ENCODE results near the gene ST6GALNAC3. TPM values are rescaled to one million over a fixed set of nuclear protein-coding genes. Genes with fewer than 3 reads are reported as not detected.
"Not testable (repeated sequence)": the region's sequence is repeated elsewhere in the genome, so short reads cannot be mapped to it uniquely, and the experiment has no call there.

The ST6GALNAC3 gene
- total RNA-seq, 1 donor from 2014 or later = 4.7 TPM

DNA sequence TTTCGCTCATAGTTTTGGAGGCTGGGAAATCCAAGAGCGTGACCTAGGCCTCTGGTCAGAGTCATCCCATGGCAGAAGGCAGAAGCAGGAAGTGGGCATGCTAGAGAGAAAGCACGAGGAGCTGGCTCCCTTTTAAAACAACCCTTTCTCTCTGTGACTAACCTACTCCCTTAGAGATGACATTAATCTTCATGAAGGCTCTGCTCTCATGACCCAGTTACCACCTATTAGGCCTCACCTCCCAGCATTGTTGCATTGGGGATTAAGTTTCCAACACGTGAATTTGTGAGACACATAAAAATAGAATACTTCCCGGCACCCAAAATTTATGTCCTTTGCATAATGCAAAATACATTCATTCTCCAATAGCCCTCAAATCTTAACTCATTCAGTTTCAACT lies 569.6 kb downstream of the ST6GALNAC3 start:
- Mint-ChIP-seq H3K4me1 (ENCODE audit: low read depth) (peaks cover 2% of the 10 kb centered on the region), H3K9me3 (ENCODE audit: low read depth) (peaks cover 13% of the 10 kb centered on the region), H3K36me3 (ENCODE audit: low read depth) (peaks cover 5% of the 10 kb centered on the region), H3K27ac (ENCODE audit: unreplicated experiment) (no peak overlapping the region), H3K4me3 (ENCODE audit: unreplicated experiment) (no peak overlapping the region), H3K27me3 (ENCODE audit: low read depth) (peaks cover 25% of the 10 kb centered on the region)
- DNase-seq (ENCODE audit: low spot score) = no peak
- TF ChIP-seq, protein P1, sequence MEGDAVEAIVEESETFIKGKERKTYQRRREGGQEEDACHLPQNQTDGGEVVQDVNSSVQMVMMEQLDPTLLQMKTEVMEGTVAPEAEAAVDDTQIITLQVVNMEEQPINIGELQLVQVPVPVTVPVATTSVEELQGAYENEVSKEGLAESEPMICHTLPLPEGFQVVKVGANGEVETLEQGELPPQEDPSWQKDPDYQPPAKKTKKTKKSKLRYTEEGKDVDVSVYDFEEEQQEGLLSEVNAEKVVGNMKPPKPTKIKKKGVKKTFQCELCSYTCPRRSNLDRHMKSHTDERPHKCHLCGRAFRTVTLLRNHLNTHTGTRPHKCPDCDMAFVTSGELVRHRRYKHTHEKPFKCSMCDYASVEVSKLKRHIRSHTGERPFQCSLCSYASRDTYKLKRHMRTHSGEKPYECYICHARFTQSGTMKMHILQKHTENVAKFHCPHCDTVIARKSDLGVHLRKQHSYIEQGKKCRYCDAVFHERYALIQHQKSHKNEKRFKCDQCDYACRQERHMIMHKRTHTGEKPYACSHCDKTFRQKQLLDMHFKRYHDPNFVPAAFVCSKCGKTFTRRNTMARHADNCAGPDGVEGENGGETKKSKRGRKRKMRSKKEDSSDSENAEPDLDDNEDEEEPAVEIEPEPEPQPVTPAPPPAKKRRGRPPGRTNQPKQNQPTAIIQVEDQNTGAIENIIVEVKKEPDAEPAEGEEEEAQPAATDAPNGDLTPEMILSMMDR (IDR thresholded peaks at IDR 0.05) = no peak

DNA sequence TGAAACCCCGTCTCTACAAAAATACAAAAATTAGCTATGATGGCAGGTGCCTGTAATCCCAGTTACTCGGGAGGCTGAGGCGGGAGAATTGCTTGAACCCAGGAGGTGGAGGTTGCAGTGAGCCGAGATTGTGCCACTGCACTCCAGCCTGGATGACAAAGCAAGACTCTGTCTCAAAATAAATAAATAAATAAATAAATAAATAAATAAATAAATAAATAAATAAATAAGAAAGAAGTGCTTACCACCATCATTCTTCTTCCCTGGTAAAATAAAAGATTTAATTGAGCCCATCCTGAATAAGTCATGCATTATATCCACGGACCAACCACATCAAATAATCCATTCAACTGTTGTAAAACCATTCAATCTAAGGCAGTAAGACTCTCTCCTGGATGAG lies 578.3 kb downstream of the ST6GALNAC3 start:
- not testable (repeated sequence) for H3K36me3 Mint-ChIP-seq (ENCODE audit: low read depth); H3K4me3 Mint-ChIP-seq (ENCODE audit: unreplicated experiment); H3K27ac Mint-ChIP-seq (ENCODE audit: unreplicated experiment); DNase-seq (ENCODE audit: low spot score); H3K4me1 Mint-ChIP-seq (ENCODE audit: low read depth)
- peaks cover 13% of the 10 kb centered on the region for H3K9me3 Mint-ChIP-seq (ENCODE audit: low read depth)
- H3K27me3 Mint-ChIP-seq (ENCODE audit: low read depth) = peaks cover 19% of the 10 kb centered on the region

DNA sequence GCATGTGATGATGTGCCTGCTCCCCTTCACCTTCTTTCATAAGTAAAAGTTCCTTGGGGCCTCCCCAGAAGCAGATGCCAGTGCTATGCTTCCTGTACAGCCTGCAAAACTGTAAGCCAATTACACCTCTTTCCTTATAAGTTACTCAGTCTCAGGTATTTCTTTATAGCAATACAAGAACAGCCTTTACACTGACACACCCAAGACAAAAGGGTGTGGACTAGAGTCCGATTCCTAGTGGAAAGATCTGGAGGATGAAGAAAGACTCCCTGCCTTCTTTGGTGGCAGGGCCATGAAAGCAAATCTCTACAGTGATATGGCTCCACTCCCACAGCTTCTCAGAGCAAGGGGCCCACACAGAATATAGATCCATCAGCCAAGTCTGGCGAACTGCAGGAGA lies 583.1 kb downstream of the ST6GALNAC3 start:
- TF ChIP-seq, protein P1 (IDR thresholded peaks at IDR 0.05) = no peak
- peaks cover 18% of the 10 kb centered on the region for H3K4me1 Mint-ChIP-seq (ENCODE audit: low read depth)
- no peak overlapping the region for H3K27ac Mint-ChIP-seq (ENCODE audit: unreplicated experiment)
- H3K27me3 Mint-ChIP-seq (ENCODE audit: low read depth) = peaks cover 16% of the 10 kb centered on the region
- no peak for DNase-seq (ENCODE audit: low spot score)
- peaks cover 6% of the 10 kb centered on the region for H3K36me3 Mint-ChIP-seq (ENCODE audit: low read depth)
- H3K4me3 Mint-ChIP-seq (ENCODE audit: unreplicated experiment) = no peak overlapping the region
- H3K9me3 Mint-ChIP-seq (ENCODE audit: low read depth) = peaks cover 5% of the 10 kb centered on the region

DNA sequence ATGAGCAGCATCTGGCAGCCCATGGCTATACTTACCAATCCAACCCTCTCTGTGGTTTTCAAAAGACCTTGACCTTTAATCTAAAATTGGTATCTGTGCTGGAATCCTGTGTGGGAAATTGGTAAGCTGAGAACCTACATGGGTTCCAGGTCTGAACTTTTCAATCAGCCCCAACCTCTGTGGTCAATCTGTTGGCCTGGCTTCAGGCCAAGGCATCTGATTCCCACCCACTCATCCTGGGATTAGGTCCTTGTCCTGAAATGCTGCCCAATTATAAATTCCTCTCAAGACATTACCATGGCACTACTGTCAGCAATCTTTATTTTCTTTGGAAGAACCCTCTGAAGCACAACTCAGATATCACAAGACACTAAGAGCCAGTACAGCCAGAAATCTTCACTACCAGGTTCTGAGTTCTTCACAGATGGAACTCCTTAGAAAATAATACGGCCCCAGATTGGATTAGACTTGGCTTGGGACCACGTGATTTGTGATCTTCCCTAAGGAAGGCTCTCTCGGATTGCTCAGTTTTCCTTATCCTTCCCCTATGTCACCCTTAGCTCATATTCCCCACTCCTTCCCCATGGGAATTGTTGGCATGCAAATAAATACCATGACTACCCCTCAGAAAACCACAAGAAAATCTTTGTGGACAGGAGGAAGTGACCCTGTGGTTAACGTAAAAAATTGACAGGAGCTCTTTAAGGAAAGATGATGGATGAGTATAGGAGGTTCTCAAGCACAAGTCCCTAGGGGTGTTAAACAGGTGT lies 584.8 kb downstream of the ST6GALNAC3 start:
- Mint-ChIP-seq H3K4me1 (ENCODE audit: low read depth) (peaks cover 18% of the 10 kb centered on the region), H3K27me3 (ENCODE audit: low read depth) (peaks cover 21% of the 10 kb centered on the region), H3K9me3 (ENCODE audit: low read depth) (peaks cover 12% of the 10 kb centered on the region), H3K4me3 (ENCODE audit: unreplicated experiment) (no peak overlapping the region), H3K27ac (ENCODE audit: unreplicated experiment) (peak overlapping the region; percentile 83), H3K36me3 (ENCODE audit: low read depth) (peaks cover 8% of the 10 kb centered on the region)
- no peak for DNase-seq (ENCODE audit: low spot score)
- TF ChIP-seq, protein P1 (IDR thresholded peaks at IDR 0.05) = no peak

DNA sequence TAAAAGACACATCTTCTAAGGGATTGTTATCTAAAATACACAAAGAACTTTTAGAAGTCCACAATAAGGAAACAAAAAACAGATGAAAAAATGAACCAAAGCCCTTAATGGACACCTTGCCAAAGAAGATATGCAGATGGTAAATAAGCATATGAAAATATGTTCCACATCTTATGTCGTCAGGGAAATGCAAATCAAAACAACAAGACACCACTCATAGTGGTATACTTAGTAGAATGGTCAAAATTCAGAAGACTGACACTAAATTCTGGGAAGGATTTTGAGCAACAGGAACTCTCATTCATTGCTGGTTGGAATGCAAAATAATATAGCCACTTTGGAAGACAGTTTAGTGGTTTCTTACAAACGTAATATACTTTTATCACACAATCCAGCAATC lies 587.0 kb downstream of the ST6GALNAC3 start:
- no peak overlapping the region for H3K27ac Mint-ChIP-seq (ENCODE audit: unreplicated experiment)
- peaks cover 13% of the 10 kb centered on the region for H3K9me3 Mint-ChIP-seq (ENCODE audit: low read depth)
- DNase-seq (ENCODE audit: low spot score) = no peak
- H3K36me3 Mint-ChIP-seq (ENCODE audit: low read depth) = peaks cover 8% of the 10 kb centered on the region
- peaks cover 18% of the 10 kb centered on the region for H3K4me1 Mint-ChIP-seq (ENCODE audit: low read depth)
- TF ChIP-seq, protein P1 (IDR thresholded peaks at IDR 0.05) = no peak
- no peak overlapping the region for H3K4me3 Mint-ChIP-seq (ENCODE audit: unreplicated experiment)
- H3K27me3 Mint-ChIP-seq (ENCODE audit: low read depth) = peaks cover 17% of the 10 kb centered on the region

DNA sequence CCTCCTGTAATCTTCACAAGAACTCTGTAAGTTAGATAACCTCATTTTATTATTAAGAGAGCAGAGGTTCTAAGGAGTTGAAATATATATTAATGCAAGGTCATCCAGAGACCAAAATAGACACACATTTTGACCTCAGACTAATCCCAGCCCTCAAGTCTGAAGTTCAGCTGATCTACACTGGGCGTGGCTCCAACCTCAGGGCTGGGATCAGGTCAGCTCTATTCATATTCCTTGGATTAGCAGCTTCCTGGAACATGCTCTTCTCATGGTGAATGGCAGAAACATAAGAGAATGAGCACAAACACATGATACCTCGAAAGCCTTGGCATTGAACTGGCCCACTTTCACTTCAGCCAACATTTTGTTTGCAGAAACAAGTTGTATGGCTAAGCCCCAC lies 592.0 kb downstream of the ST6GALNAC3 start:
- peaks cover 12% of the 10 kb centered on the region for H3K36me3 Mint-ChIP-seq (ENCODE audit: low read depth)
- TF ChIP-seq, protein P1 (IDR thresholded peaks at IDR 0.05) = no peak
- H3K9me3 Mint-ChIP-seq (ENCODE audit: low read depth) = peaks cover 12% of the 10 kb centered on the region
- H3K4me1 Mint-ChIP-seq (ENCODE audit: low read depth) = no peaks in the 10 kb centered on the region
- H3K27me3 Mint-ChIP-seq (ENCODE audit: low read depth) = peaks cover 37% of the 10 kb centered on the region
- no peak overlapping the region for H3K27ac Mint-ChIP-seq (ENCODE audit: unreplicated experiment)
- DNase-seq (ENCODE audit: low spot score) = no peak
- H3K4me3 Mint-ChIP-seq (ENCODE audit: unreplicated experiment) = no peak overlapping the region
